Occipital lobe (tissue), 3 donors: ENCODE measurements around the gene DIS3. TPM values are rescaled to one million over a fixed set of nuclear protein-coding genes. Genes with fewer than 3 reads are reported as not detected.
"Not testable (repeated sequence)": the region's sequence is repeated elsewhere in the genome, so short reads cannot be mapped to it uniquely, and the experiment has no call there.

Experiments
- DNase-seq: peaks from one replicate; lab custom pipeline; 2025; lab: John Stamatoyannopoulos, UW
- small RNA-seq: library from RNA; depleted of rRNA; stranded (forward); fragments of <200 nt; gene quantifications from one replicate; pipeline ENCODE3, GENCODE V24; 2014
- total RNA-seq: library from RNA; depleted of rRNA; stranded (reverse); fragments of >200 nt; gene quantifications from one replicate; pipeline ENCODE4 v1.2.3, GENCODE V29; 2014

The DIS3 gene
- total RNA-seq, 1 donor from 2014 or later: 45.1 TPM

GRCh38 chr13:72740015-72740414 is 41.7 kb downstream of the DIS3 start:
- DNase-seq: no peak

DNA sequence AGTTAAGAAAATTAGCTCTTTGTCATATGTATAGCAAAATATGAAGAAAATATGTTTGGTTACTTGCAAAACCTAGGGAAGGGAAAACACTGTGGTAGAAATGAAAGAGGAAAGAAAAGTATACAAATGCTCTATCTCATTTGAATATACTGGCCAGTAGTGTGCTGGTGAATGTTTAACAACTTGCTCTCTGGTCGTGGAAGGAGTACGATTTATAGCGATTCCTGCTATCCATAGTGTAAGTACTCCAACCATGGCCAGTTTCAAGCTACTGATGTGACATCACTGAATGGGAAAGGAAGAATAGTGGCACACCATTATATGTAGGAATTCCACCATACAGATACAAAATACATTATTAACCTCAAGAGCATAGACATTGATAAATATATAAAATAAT is 44.7 kb downstream of the DIS3 start:
- DNase-seq: no peak

GRCh38 chr13:72728290-72728605 is 53.5 kb downstream of the DIS3 start:
- no peak for DNase-seq

DNA sequence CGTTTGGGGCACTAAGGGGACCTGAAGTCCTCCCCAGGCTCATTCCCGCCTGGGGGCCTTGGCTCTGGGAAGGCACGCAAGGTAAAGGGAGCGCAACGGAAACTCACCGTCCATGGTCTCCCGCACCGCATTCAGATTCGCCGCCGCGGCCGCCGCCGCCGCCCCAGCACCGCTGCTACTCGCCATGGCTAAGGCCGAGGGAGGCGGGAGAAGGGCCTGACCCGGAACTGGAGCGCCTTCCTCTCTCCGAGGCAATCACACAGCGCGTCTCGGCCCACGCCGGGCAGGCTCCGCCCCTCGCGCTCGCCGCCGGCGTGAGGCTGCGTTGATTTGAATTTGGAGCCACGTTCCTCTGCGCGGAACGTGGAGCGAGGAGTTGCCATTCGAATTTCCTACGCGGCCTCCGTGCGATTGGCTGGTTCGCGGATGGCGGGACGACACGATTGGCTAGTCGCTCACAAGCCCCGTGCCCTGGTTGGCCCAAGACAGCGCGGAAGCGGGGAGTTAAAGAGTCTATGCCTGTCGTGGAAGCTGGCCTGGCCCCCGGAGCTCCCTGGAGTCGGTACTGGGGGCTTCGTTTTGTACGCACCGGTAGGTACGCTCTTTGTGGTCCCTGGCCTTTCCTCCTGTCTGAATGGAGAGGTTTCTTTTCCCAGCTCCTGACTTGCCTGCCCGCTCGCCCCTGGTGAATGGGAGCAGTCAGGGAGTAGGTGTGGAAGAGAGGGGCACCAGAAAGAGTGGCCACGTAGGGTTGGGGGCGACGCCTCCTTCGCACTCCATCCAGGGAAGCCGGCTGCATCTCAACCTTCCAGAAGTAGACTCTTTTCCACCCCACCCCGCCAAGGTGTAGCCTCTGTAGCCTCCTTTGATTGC is 54.0 kb downstream of the DIS3 start, which contains the start of the genes BORA and MZT1:
Gene BORA, plus strand, starts transcription at position 507 of the 873 bp plus-strand sequence. CDS start 1,018 bp downstream, outside the sequence.
Gene MZT1, minus strand, starts transcription at position 213 of the 873 bp plus-strand sequence. Its CDS starts 27 bp downstream, at position 186.
- peak; percentile 95 for DNase-seq

DNA sequence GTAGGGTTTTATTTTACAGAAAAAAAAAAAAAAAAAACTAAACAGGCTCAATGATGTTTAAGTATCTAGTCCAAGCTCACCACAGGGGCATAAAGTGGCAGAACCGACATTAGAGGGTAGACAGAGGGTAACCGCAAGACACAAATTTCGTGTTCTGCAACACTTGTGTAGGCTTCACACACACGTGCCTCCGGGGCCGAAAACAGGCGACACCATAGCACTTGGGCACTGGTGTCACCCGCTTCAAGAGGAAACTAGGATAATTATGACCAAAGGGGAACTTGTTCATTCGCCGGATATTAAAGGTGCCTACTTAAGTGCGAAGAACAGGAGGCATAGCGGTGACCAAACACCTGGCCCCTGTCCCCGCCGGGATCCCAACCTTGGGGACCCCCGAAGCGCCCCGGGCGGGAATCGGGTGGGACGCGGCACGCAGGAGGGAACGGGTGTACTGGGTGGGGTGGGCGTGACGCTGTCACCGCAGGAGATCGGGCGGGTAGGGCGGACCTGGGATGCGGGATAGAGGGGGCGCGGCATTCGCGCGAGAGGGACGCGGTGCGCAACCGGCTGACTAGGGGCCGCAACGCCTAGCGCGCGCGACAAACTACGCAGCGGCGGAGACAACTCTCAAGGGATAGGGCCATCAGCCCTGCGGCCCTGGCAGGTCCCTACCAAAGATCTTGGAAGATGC is 54.8 kb downstream of the DIS3 start:
- DNase-seq: peak; percentile 33

DNA sequence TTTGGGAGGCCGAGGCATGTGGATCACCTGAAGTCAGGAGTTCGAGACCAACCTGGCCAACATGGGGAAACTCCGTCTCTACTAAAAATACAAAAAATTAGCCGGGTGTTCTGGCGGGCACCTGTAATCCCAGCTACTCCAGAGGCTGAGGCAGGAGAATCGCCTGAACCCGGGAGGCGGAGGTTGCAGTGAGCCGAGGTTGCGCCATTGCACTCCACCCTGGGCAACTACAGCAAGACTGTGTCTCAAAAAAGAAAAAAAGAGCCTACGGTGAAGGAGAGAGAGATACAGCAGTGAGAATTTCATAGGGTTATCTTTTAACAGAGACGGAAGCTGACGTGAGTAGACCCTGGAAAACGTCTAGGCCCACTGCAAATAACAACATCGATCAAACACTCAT is 55.5 kb downstream of the DIS3 start:
- not testable (repeated sequence) for DNase-seq

- DNase-seq: no peak
Measured at GRCh38 chr13:72716776-72717175, 64.9 kb downstream of the DIS3 start.

Small RNAs within 50 kb of the gene (small RNA-seq; reads per million reads assigned to genes)
- gene RNU6-80P: not detected

Other genes with a start within 250 kb of the DIS3 start
- 41.8 TPM for gene MZT1, start 54.3 kb downstream of the DIS3 start, total RNA-seq
- gene BORA, start 54.0 kb downstream of the DIS3 start, total RNA-seq: 1.6 TPM
- gene PIBF1, start 233 bp upstream of the DIS3 start, total RNA-seq: 31.5 TPM